Peyer's patch (tissue), 4 donors: ENCODE results near the gene DSG2. TPM values are rescaled to one million over a fixed set of nuclear protein-coding genes. Genes with fewer than 3 reads are reported as not detected.
A peak's percentile ranks its signal among the peaks of the same experiment; 100 is the strongest.

Source experiments
- DNase-seq, 3 donors: peaks; one replicate each; pipeline ENCODE4 v3.0.0-alpha.2; 2017 to 2019
- H3K27ac ChIP-seq, 4 donors: fragments of 200-600 bp; sonication (generic); one replicate each; pipeline ENCODE4 v1.5.1; 2016 to 2019
- H3K27me3 ChIP-seq, 2 donors: fragments of 200-600 bp; sonication (generic); one replicate each; pipeline ENCODE4 v1.5.1; 2019
- H3K36me3 ChIP-seq, 3 donors: fragments of 200-600 bp; sonication (generic); one replicate each; pipeline ENCODE4 v1.5.1; 2016 to 2019
- H3K4me1 ChIP-seq, 4 donors: fragments of 200-600 bp; sonication (generic); one replicate each; pipeline ENCODE4 v1.5.1; 2016 to 2019
- H3K4me3 ChIP-seq, 4 donors: fragments of 200-600 bp; sonication (generic); 1 replicate in 3 of 4; 2 replicates in 1 of 4; pipeline ENCODE4 v1.5.1; 2016 to 2019; ENCODE audit warnings: mild to moderate bottlenecking in 1 of 4
- H3K9me3 ChIP-seq, 4 donors: fragments of 200-600 bp; sonication (generic); one replicate each; pipeline ENCODE4 v1.5.1; 2016 to 2019; ENCODE audit warnings: mild to moderate bottlenecking in 1 of 4
- POLR2A ChIP-seq, 2 donors: fragments of 450-650 bp; IDR thresholded peaks; one replicate each; pipeline ENCODE4 v1.5.1; 2017; ENCODE audit warnings: antibody characterized with exemption in 2 of 2, mild to moderate bottlenecking in 2 of 2, moderate library complexity in 2 of 2
- total RNA-seq, 4 donors: library from RNA; depleted of rRNA; stranded (reverse); fragments of >200 nt; gene quantifications; one replicate each; pipeline ENCODE4 v1.1.0, GENCODE V29; 2016
- TF ChIP-seq, protein P1 (sequence below), 6 experiments: fragments of 450-650 bp in 4 of 6; fragments of 200-600 bp in 2 of 6; sonication (generic) in 1 of 6; IDR thresholded peaks; one replicate each; pipeline ENCODE4 v1.5.1; 2017 to 2019; ENCODE audit warnings: antibody characterized with exemption in 6 of 6, mild to moderate bottlenecking in 3 of 6, moderate library complexity in 1 of 6

Gene DSG2
- total RNA-seq, 4 donors from 2014 or later, result 19.8 to 173 (median 128) TPM

DNA sequence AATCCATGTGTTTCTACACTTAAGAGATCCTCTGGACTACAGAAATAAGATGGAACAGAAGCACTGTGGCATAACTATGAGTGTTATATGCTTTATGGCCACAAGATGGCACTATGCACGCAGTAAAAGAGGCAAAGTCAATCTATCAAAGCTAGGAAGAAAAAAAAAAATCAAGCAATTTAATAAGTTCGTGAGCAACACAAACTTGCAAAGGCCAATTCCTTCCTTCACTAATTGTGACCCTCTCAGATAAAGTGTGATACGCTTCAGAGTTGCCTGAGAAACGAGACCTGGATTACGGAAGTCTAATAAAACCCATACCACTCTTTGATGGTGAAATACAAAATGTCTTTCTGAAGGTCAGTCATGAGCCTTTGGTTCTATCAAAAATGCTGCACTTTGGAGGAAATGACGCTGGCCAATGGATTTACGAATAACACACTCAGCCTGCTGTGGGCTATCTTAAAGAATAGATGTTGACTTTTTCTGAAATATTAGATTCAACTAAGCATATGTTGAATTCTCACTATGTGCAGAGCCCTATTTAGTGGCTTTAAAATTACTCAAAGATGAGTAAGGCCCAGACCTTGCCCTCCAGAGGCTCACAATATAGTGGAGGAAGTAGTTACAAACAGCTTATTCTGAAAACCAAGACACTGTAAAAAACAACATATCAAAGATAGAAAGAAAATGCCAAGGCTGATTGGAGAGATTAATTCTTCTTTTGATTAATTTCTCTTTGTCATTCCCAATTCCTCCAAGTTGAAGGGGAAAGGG lies 58.2 kb downstream of the DSG2 start:
- TF ChIP-seq POLR2A (IDR thresholded peaks at IDR 0.05), result no peak
- TF ChIP-seq, protein P1, sequence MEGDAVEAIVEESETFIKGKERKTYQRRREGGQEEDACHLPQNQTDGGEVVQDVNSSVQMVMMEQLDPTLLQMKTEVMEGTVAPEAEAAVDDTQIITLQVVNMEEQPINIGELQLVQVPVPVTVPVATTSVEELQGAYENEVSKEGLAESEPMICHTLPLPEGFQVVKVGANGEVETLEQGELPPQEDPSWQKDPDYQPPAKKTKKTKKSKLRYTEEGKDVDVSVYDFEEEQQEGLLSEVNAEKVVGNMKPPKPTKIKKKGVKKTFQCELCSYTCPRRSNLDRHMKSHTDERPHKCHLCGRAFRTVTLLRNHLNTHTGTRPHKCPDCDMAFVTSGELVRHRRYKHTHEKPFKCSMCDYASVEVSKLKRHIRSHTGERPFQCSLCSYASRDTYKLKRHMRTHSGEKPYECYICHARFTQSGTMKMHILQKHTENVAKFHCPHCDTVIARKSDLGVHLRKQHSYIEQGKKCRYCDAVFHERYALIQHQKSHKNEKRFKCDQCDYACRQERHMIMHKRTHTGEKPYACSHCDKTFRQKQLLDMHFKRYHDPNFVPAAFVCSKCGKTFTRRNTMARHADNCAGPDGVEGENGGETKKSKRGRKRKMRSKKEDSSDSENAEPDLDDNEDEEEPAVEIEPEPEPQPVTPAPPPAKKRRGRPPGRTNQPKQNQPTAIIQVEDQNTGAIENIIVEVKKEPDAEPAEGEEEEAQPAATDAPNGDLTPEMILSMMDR (IDR thresholded peaks at IDR 0.05), result peak; percentile 44 to 91 (median 86)
- H3K27ac ChIP-seq, result no peak overlapping the region
- H3K36me3 ChIP-seq, result no peaks in the 10 kb centered on the region
- peak in 1 of 3 donors; percentile 71 for DNase-seq
- no peaks in the 10 kb centered on the region for H3K9me3 ChIP-seq
- H3K27me3 ChIP-seq, result no peaks in the 10 kb centered on the region
- no peaks in the 10 kb centered on the region for H3K4me1 ChIP-seq
- no peak overlapping the region for H3K4me3 ChIP-seq

DNA sequence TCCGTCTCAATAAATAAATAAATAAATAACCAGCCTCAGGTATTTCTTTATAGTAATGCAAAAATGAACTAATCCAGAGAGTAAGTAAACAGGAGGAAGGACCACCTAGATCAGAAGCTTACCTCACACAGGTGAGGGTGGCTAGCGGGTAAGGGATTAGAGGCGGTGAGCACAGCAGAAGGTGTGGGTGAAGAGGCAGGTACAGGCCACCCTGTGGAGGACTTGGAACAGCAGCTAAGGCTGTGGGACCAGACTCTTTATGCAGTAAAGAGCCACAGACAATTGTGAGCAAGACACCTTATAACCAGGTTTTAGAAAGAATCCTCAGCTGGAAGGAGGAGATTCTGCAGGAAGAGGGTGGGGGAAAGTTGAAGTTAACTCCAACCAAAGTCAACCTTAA lies 59.5 kb downstream of the DSG2 start:
- DNase-seq, result no peak
- no peaks in the 10 kb centered on the region for H3K4me1 ChIP-seq
- no peak for TF ChIP-seq POLR2A (IDR thresholded peaks at IDR 0.05)
- TF ChIP-seq, protein P1 (IDR thresholded peaks at IDR 0.05), result peak in 1 of 6 experiments; percentile 11
- no peaks in the 10 kb centered on the region for H3K36me3 ChIP-seq
- H3K27ac ChIP-seq, result no peak overlapping the region
- H3K27me3 ChIP-seq, result no peaks in the 10 kb centered on the region
- H3K9me3 ChIP-seq, result no peaks in the 10 kb centered on the region
- no peak overlapping the region for H3K4me3 ChIP-seq

DNA sequence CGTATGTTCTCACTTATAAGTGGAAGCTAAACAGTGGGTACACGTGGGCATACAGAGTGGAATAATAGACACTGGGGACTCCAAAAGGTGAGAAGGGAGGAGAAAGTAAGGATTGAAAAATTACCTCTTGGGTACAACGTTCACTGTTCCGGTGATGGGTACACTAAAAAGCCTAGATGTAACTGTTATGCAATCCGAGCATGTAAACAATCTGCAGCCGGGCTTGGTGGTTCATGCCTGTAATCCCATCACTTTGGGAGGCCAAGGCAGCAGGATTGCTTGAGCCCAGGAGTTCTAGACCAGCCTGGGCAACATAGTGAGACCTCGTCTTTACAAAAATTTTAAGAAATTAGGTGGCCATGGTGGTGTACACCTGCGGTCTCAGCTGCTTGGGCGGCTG lies 60.6 kb downstream of the DSG2 start:
- H3K9me3 ChIP-seq, result no peaks in the 10 kb centered on the region
- H3K27ac ChIP-seq, result no peak overlapping the region
- no peaks in the 10 kb centered on the region for H3K27me3 ChIP-seq
- no peak overlapping the region for H3K4me3 ChIP-seq
- no peak for DNase-seq
- TF ChIP-seq POLR2A (IDR thresholded peaks at IDR 0.05), result no peak
- TF ChIP-seq, protein P1 (IDR thresholded peaks at IDR 0.05), result no peak
- no peaks in the 10 kb centered on the region for H3K4me1 ChIP-seq
- no peaks in the 10 kb centered on the region for H3K36me3 ChIP-seq

DNA sequence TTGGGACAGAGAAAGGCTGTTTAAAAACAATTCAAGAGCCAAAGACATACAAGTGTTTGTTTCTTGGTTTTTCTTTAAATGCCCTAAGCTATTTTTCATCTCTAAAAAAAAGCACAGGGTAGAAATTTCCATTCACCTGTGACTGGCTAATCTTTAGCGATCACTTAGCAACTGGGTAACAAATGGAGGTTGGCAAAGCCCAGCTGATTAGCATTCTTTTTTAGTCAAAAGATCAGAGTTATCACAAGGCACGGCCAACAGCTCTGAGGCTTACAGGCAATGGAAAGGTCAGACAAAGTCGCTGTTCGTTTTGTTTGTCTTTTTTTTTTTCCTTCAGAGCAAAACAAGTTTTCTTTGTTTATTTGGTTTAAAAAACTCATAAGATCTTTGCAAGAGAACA lies 64.7 kb downstream of the DSG2 start:
- TF ChIP-seq, protein P1 (IDR thresholded peaks at IDR 0.05), result no peak
- no peak for TF ChIP-seq POLR2A (IDR thresholded peaks at IDR 0.05)
- H3K27ac ChIP-seq, result no peak overlapping the region

DNA sequence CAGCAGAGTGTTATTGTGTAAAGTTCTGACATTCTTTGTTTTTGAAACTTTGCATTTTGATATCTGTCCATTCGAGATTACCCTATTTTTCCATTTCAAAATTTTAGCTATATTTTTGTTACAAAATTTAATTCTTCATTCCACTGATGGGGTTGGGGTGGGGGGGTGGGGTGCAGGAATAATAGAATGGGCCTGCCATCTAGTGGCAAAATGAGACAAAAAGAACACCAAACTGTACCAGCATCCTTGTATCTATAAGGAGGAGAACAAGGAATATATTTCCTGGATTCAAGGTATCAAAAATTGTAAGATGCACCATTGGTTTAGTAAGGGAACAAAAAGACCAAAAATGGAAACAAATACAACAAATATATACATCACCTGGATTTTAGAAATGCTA lies 65.8 kb downstream of the DSG2 start:
- no peaks in the 10 kb centered on the region for H3K36me3 ChIP-seq
- no peak overlapping the region for H3K27ac ChIP-seq
- H3K4me1 ChIP-seq, result peaks cover 0 to 3% (median 0%) of the 10 kb centered on the region in 4 donors
- DNase-seq, result no peak
- no peaks in the 10 kb centered on the region for H3K27me3 ChIP-seq
- no peak overlapping the region for H3K4me3 ChIP-seq
- TF ChIP-seq POLR2A (IDR thresholded peaks at IDR 0.05), result no peak
- TF ChIP-seq, protein P1 (IDR thresholded peaks at IDR 0.05), result no peak
- H3K9me3 ChIP-seq, result no peaks in the 10 kb centered on the region

More for the DNA sequence above, 64.7 kb downstream of the DSG2 start:
- H3K9me3 ChIP-seq, result no peaks in the 10 kb centered on the region
- H3K4me3 ChIP-seq, result no peak overlapping the region
- DNase-seq, result no peak
- H3K4me1 ChIP-seq, result peaks cover 0 to 3% (median 0%) of the 10 kb centered on the region in 4 donors
- no peaks in the 10 kb centered on the region for H3K27me3 ChIP-seq
- H3K36me3 ChIP-seq, result no peaks in the 10 kb centered on the region
